Stimulated activated CD8-positive, alpha-beta memory T cell treated with anti-CD3 and anti-CD28 coated beads, Interleukin-7, amount 100 ng/mL, for 1 hour (primary cell): ENCODE data around the gene SLC4A7.
"Not testable (repeated sequence)": the region's sequence is repeated elsewhere in the genome, so short reads cannot be mapped to it uniquely, and the experiment has no call there.

ENCODE experiments used
- DNase-seq, 2 donors: peaks; one replicate each; pipeline ENCODE4 v3.0.0-alpha.2; 2020; ENCODE audit warnings: low read depth in 2 of 2

SLC4A7 gene

DNA sequence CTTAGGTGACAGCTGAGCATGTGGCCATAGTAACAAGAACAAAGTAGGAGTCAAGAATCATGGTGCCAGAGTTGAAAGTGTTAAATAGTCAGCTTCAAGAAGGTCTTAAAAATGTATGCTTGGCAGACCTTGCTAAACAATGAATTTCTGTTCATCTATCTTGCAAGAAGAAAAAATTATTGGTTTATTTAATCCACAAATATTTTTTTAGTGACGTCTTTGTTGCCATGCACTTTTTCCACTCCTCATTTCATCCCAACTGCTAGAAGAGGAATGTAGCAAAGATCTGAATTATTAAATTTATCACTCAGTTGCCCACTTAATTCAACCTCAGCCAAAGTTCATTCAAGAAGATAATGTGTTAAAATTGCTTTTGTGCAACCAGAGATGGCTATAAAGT is 3.2 kb upstream of the SLC4A7 start:
- no peak for DNase-seq

DNA sequence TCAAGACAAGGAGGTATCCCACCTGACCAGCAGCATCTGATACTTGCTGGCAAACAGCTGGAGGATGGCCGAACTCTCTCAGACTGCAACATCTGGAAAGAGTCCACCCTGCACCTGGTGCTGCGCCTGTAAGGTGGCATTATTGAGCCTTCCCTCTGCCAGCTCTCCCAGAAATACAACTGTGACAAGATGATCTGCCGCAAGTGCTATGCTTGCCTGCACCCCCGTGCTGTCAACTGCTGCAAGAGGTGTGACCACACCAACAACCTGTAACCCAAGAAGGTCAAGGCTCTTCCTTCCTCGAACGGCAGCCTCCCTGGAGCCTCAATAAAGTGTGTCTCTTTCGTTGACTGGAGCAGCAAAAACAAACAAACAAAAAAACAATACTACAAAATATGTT is 2.2 kb upstream of the SLC4A7 start:
- DNase-seq, result no peak

DNA sequence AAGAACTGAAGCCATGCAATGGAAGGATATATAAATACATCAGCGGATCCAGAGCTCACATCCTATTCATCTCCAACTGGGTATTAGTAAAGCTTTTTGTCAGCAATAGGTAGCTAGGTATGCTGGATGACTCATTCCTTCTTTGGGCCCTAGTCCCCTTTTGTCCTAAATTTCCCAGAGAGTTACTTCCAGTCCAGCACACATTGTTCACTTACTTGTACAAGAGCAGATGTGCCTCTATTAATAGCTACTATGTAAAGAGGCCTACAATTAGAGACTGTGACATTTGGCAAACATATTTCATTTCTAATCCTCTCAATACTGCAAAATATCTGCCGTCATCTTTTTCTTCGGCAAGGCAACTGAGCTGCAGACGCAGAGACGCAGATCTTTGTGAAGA is 1.7 kb upstream of the SLC4A7 start:
- no peak for DNase-seq

DNA sequence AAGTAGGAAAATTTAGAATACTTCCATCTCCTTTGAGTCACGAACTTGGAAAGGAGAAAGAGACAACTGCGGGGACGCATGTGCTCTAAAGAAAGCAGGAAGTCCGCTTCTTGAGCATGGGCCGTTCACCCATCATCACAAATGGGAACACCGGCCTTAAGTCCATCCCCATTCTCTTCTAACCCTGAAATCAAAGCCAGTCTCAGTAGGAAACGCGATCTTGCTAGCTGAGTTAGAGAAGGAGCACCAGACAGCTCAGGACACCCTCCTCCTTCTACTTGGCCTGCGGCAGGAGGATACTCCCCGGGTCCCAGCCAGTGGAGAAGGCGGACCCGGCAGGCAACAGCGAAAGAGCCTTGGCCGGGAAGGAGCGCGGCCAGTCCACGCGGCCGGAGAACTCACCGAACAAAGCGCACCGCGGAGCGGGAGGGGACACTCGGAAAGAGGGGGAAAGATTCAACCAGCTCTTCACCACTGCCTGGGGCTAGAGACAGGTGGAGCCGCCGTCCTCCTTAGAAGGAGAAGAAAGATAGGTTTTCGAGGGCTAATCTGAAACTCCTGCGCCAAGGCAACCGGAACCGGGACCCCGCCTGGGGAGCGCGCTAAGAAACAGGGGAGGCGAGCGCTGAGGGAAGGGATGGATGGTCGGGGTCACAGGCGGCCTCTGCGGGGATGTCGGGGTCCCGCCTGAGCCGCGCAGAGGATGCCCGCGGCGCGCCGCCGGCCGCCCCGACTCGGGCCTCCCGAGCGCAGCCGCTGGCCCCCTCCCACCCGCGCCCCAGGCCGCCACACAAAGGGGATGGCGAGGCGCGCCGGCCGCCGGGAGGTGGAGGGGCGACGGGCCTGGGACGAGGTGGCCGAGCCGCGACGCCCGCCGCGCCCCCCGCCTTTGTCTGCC is 818 bp downstream of the SLC4A7 start:
- DNase-seq, result no peak

DNA sequence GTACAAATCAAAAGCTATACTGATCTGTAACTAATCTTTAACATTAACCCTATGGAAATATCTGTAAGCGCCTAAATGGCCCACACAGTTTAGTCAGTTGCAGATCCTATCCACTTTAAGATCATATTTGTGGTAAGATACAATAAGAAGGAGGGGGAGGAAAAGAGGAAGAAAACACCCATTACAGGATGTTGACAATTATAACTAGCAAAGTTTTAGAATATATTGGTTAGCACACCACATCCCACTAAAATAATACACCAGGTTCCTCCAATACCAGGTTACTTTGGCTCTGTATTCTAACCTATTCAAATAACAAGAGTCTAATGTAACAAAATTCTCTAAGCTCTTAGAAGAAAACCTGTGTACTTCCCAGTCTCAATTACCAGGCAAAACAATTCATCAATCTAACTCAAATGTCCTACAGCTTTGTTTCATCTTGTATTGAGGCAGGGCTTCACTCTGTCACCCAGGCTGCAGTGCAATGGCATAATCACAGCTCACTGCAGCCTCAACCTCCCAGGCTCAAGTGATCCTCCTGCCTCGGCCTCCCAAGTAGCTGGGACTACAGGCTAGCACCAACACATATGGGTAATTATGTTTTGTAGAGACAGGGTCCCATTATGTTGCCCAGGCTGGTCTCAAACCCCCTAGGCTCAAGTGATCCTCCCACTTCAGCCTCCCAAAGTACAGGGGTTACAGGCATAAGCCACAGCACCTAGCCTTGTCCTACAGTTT is 4.2 kb downstream of the SLC4A7 start:
- DNase-seq, result no peak

DNA sequence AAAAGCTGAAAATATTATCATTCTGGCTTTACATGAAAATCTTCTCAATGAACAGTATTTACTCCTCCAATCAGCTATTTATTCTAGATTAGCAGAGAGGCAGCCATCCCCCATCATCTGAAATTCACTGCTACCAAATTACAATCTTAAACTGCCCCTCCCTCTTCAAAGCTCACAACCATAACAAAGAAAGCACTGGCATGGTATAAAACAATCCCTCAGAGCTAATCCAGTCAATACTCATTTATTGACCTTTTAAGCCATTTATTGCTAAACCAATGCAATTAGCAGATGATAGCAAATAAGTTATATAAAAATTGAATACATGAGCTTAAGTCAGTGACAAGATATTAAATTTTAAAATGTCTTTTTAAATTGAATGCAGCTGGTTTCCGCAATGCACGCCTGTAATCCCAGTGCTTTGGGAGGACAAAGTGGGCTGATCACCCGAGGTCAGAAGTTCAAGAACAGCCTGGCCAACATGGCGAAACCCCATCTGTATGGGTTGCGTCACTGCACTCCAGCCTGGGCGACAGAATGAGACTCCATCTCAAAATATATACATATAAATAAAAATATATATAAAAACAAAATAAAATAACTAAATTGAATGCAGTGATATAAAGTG is 12.1 kb downstream of the SLC4A7 start:
- no peak for DNase-seq

DNA sequence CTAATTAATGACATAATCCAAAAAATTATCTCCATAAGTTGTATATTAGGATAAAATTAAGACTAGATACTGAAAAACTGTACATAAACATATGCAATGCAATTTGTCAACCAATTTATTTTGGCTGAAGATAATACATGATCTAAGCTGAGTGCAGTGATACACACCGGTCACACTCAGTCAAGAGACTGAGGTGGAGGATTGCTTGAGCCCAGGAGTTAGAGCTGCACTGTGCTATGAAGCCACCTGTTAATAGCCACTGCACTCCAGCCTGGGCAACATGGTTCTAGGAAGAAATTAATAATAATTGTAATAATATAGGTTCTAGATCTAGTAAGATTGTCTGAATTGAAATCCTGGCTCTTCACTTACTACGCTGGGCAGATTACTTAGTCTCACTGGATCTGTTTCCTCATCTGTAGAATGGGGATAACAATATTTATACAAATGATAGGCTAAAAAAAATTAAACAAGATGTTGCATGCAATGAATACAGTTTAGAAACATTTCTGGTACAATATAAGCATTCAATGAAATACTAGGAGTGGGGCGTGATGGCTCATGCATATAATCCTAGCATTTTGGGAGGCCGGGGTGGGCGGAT is 15.8 kb downstream of the SLC4A7 start:
- no peak for DNase-seq

DNA sequence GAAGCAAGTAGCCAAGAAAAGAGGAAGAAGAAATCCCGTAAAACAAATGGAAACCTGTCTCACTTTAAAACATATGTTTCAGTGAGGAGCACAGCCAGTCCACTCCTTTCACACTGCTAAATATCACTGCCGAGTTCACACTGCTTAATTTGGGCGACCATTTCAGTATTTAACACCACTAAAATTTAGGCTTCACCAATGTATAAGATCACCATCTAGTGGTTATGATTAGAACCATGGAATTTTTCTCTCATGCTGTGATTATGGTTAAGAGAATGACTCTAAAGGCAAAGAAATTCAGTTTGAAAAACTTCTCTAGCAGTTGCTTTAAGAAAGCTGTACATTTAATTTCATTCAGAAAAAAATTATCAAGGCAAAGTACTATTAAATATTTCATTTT is 16.6 kb downstream of the SLC4A7 start:
- DNase-seq, result no peak

DNA sequence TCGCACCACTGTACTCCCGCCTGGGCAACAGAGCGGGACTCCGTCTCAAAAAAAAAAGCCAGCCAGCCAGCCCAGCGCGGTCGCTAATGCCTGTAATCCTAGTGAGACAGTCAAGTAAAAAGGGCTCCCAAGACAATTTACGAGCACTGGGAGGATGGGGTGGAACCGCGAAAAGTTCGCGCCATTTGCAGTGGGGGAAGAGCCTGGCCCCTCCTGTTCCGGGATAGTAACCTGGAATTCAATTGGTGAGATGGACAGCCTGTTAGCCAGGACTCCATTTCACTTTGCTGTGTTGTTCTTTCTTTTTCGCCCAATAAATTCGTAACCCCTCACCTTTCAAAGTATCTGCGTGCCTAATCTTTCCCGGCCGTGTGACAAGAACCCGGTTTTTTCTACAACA is 19.5 kb downstream of the SLC4A7 start:
- no peak for DNase-seq

DNA sequence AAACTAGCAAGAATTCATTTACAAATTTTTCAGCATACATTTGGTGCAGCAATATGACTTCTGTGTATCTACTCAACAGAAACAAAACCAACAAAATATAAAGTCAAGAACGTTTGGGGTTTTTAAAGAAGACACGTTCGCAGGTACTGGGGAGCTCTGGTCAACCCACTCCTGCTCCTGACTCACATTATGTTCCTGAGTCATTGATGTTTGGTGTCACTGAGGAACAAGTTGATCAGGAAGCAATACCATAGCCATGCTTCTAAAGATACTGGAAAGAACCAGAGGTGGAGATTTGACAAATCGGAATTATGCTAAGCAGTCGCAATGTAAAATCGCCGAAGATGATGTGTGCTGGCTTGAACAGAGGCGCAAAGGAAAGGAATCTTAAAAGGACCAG is 22.0 kb downstream of the SLC4A7 start:
- no peak for DNase-seq

DNA sequence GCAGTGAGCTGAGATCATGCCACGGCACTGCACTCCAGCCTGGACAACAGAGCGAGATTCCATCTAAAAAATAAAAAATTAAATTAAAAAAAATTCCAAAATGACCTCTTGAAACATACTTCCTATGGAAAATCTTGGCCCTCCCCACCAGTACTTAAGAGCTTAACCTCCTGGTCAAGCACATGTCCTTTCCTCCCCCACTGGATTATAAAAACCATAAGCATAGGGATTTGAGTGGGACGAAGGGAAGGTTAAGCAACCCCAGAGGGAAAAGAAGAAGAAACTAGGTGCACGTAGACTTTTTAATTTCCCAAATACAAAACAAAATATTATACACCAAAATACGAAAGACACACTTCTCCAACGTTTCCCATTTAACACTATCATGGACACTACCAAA is 25.3 kb downstream of the SLC4A7 start:
- DNase-seq, result no peak

DNA sequence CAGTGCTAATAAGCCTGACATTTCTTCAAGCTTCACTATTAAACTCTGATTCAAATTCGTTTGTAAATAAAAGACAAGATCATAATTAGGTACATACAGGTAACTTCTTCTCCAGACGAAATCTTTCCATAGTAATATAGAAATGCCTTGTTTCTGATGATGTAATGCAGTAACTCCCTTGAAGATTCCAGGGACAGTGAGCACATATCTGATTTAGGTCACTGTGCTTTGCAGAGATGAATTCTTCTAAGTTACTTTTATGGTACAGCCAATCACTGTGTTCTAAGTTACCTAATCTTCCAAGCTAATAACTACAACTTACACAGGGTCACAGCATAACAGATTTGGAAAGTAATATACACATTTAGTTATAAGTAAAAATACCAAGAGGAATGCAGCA is 27.6 kb downstream of the SLC4A7 start:
- DNase-seq, result no peak

DNA sequence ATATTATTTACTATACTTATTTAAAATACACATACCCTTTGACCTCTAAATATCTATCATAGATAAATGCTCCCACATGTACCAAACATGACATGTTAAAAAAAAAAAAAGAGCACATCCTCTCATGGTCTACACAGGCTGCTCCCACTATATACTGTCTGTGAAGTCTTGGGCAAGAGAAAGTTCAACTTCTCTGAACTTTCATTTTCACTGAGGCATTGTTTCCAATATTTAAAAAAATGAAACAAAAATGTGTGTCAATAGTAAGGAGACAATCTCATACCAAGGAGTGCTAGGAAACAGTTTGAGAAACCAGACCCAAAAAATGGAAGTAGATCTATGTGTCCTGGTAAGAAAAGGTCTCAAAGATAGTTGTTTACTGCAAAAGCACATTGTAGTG is 29.3 kb downstream of the SLC4A7 start:
- no peak for DNase-seq

DNA sequence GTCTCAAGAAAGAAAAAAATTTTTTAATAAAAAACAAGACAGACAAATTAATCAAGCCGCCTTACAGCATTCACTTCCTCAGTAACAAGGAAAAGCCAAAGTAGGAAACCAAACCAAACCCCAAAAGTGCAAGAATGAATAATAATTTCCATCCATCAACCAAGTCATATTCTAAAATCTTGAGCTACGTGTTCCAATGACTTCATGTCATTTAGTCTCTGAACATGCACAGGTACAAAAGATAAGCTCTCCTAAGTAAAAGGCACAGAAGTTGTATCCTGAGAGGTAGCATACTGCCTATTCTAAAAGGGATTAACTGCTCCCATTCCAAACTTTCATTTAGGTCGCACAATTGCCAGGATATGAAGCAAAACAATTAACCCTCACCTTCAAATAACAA is 29.7 kb downstream of the SLC4A7 start:
- DNase-seq, result no peak

DNA sequence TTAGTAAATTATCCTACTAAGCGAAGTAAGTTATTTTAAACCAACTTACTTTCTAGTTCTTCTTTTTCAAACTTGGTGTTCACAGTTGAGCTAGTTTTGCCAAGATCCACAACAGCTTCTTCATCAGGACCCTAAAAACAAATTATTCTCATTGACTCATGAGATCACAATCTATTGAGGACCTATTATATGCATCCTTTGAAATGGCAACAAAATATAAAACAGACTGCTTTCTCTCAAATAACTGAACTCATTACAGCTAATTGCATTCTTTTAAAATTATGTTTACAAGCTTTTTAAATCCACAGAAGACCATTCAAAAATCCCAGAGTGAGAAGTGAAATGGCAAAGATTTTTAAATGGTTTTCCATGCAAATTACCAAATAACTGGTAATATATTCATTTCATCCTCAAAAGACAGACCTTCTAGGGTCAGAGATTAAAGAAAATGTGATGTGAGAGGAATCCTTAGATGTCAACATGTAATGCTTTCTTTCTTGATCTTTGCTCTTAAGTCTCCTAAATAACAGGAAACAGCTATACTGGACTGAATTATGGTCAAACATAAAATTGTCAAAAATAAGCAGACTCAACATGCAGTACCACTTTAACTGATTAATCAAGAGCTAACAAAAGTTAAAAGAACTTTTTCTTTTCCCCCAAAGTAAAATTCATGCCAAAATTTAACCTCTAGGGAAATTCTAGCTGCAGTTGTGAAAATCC is 31.7 kb downstream of the SLC4A7 start:
- DNase-seq, result no peak

DNA sequence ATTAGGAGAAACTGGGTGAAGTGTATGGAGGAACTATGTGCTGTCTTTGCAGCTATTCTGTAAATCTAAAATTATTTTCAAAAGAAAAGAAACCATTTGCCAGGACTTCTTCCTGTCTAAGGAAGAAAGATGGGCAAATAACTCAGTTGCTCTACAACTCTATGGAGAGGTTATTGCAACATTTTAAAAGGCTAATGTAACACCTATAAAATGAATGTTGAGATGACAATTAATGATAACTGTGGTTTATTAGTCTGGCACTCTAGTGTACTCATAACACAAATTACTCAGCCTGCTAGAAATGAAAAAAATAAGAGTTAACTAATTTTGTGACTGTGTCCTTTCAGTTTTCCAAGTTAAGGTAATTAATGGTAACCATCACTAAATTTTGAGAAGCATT is 32.3 kb downstream of the SLC4A7 start:
- no peak for DNase-seq

DNA sequence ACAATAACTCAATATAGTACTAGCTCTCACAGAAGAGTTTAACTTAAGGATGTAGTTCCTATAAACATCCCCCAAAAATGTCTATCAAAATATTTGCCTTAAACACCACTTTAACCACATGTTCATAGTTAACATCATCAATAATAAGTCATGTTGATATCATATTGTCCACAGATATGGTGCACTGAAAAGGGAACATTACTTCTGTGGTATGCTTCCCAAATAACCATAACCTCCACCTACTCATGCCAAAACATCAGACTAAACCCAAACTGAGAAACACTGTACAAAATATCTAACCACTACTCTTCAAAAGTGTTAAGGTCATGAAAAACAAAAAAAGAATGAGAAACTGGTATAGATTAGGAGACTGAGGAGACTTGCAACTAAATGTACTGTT is 32.9 kb downstream of the SLC4A7 start:
- DNase-seq, result no peak

DNA sequence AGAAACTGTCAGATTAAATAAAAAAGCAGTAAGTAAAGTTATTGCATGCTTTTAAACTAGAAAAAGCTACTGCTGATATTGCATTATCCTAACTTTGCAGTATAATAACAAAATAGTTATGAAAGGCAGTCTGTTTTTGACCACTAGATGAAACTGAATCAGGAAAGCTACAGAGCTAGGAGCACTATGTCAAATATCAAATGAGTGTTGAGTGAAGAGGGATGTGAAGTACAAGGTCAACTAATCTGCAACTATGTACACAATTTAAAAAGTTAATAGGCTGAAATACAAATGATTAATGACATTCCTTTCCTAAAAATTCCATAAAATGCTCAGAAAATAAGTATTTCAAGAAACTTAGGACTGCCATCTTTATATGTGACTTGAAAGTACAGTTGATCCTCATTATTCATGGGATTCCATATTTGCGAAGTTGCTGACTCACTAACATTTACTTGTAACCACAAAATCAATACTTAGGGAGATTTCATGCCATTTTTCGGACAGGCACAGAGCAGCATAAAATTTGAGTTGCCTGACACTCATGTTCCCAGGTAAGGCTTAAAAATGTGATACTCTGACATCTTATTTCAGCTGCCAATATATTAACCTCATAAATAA is 34.5 kb downstream of the SLC4A7 start:
- no peak for DNase-seq

DNA sequence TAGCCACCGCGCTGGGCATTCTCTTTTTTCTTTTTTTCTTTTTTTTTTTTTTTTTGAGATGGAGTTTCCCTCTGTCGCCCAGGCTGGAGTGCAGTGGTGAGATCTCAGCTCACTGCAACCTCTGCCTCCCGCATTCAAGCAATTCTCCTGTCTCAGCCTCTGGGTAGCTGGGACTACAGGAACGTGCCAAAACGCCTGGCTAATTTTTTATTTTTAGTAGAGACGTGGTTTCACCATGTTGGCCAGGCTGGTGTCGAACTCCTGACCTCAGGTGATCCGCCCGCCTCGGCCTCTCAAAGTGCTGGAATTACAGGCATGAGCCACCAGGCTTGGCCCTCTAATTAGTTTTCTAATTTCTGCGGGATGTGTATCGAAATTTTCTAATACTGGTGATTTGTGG is 41.2 kb downstream of the SLC4A7 start:
- not testable (repeated sequence) for DNase-seq

DNA sequence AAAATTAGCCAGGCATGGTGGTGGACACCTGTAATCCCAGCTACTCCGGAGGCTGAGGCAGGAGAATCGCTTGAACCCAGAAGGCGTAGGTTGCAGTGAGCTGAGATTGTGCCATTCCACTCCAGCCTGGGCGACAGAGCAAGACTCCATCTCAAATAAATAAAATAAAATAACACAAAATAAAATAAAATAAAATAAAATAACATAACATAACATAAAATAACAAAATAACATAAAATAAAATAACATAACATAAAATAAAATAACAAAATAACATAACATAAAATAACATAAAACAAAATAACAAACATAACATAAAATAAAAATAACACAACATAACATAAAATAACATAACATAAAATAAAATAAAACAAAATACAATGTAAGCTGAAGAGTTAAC is 45.8 kb downstream of the SLC4A7 start:
- DNase-seq, result not testable (repeated sequence)

DNA sequence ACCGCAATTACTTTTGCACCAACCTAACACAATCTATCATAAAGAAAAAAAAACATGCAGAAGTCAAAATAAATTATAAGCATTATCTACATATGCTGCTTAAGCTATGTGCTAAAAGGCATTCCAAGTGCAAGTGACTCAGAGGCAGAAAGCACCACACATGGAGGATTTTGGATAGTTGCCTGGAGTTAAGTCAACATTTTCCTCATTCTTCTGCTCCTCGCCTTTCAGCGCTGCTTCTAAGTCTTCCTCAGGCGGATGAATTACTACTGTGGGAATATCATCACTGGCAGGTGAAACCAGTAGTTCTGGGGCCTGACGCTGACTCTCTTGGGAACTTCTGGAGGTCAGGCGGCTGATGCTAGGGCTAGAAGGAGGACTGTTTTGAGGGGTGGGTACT is 53.1 kb downstream of the SLC4A7 start:
- DNase-seq, result no peak
